Parathyroid adenoma (tissue), 2 donors: Measurements from ENCODE around the gene OR8B8.

Source experiments
- H2AFZ ChIP-seq: fragments of 300-600 bp; sonication (generic); one replicate; pipeline ENCODE4 v1.7.0; 2017; ENCODE audit warnings: antibody characterized with exemption, mild to moderate bottlenecking
- H3K27ac ChIP-seq: fragments of 300-600 bp; sonication (generic); one replicate; pipeline ENCODE4 v1.7.0; 2017
- H3K27me3 ChIP-seq: fragments of 300-600 bp; sonication (generic); one replicate; pipeline ENCODE4 v1.7.0; 2017; ENCODE audit warnings: low read length; ENCODE audit not compliant: control insufficient read depth, insufficient read depth
- H3K36me3 ChIP-seq: fragments of 300-600 bp; sonication (generic); one replicate; pipeline ENCODE4 v1.7.0; 2017; ENCODE audit warnings: low read length; ENCODE audit not compliant: control insufficient read depth, insufficient read depth
- H3K4me1 ChIP-seq: fragments of 300-600 bp; sonication (generic); one replicate; pipeline ENCODE4 v1.7.0; 2017; ENCODE audit warnings: control low read depth
- H3K4me2 ChIP-seq: fragments of 300-600 bp; sonication (generic); one replicate; pipeline ENCODE4 v1.7.0; 2017; ENCODE audit warnings: low read length
- H3K4me3 ChIP-seq: fragments of 300-600 bp; sonication (generic); one replicate; pipeline ENCODE4 v1.7.0; 2017; ENCODE audit warnings: low read depth, low read length
- H3K79me2 ChIP-seq: fragments of 300-600 bp; sonication (generic); one replicate; pipeline ENCODE4 v1.7.0; 2017; ENCODE audit warnings: control low read depth
- H3K9ac ChIP-seq: fragments of 300-600 bp; sonication (generic); one replicate; pipeline ENCODE4 v1.7.0; 2017; ENCODE audit warnings: mild to moderate bottlenecking
- H3K9me3 ChIP-seq: fragments of 300-600 bp; sonication (generic); one replicate; pipeline ENCODE4 v1.7.0; 2017; ENCODE audit warnings: low read length; ENCODE audit not compliant: control insufficient read depth
- TF ChIP-seq, protein P1 (sequence below): fragments of 300-600 bp; sonication (generic); IDR thresholded peaks from one replicate; pipeline ENCODE4 v1.7.0; 2017; ENCODE audit warnings: antibody characterized with exemption, mild to moderate bottlenecking
- donor health status: primary hyperparathyroidism.

OR8B8 gene, protein sequence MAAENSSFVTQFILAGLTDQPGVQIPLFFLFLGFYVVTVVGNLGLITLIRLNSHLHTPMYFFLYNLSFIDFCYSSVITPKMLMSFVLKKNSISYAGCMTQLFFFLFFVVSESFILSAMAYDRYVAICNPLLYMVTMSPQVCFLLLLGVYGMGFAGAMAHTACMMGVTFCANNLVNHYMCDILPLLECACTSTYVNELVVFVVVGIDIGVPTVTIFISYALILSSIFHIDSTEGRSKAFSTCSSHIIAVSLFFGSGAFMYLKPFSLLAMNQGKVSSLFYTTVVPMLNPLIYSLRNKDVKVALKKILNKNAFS

GRCh38 chr11:124445646-124446150 is at the start of gene OR8B8:
Gene OR8B8 (minus strand): TSS chr11:124445696. CDS start chr11:124441085, 4,611 bp downstream.
- H3K36me3 ChIP-seq: no peaks in the 10 kb centered on the region
- no peaks in the 10 kb centered on the region for H3K9me3 ChIP-seq
- TF ChIP-seq, protein P1, sequence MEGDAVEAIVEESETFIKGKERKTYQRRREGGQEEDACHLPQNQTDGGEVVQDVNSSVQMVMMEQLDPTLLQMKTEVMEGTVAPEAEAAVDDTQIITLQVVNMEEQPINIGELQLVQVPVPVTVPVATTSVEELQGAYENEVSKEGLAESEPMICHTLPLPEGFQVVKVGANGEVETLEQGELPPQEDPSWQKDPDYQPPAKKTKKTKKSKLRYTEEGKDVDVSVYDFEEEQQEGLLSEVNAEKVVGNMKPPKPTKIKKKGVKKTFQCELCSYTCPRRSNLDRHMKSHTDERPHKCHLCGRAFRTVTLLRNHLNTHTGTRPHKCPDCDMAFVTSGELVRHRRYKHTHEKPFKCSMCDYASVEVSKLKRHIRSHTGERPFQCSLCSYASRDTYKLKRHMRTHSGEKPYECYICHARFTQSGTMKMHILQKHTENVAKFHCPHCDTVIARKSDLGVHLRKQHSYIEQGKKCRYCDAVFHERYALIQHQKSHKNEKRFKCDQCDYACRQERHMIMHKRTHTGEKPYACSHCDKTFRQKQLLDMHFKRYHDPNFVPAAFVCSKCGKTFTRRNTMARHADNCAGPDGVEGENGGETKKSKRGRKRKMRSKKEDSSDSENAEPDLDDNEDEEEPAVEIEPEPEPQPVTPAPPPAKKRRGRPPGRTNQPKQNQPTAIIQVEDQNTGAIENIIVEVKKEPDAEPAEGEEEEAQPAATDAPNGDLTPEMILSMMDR: no peak
- no peaks in the 10 kb centered on the region for H3K27me3 ChIP-seq
- no peak within 1 kb of the TSS for H3K9ac ChIP-seq
- H3K4me3 ChIP-seq: no peak within 1 kb of the TSS
- no peak within 1 kb of the TSS for H3K27ac ChIP-seq
- no peak within 1 kb of the TSS for H3K4me2 ChIP-seq
- H3K79me2 ChIP-seq: no peaks in the 10 kb centered on the region
- no peaks in the 10 kb centered on the region for H3K4me1 ChIP-seq
- H2AFZ ChIP-seq: no peak within 1 kb of the TSS

DNA sequence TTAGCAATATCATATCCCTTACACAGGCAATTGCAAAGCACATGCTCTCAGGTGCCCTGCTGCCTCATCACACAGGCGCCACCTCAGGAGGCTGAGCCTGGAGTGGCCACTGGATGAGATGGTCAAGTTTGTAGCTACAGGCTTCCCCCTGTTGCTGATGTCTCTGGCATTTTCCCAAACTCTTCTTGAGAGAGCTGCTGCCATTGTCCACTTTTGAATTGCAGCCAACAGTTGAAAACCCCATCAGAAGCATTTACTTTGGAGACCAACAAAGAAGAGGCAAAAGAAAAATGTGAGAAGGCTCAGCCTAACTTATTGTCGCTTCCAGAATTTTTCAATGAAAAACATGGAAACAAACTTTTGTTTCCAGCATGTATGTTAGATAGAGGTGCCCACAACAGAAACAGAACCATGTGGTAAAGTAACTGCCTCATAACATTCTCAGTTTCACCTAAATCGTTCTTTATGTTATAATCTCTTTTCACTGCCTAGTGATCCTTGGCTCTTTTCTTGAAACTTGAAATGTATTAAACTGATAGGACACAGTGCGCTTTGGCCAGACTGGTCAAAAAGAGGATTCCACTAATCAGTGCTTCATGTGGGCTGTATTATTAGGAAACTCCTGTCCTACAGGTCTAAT is 47.6 kb upstream of the OR8B8 start:
- H3K79me2 ChIP-seq: no peaks in the 10 kb centered on the region
- H3K9me3 ChIP-seq: no peaks in the 10 kb centered on the region
- H3K27me3 ChIP-seq: no peaks in the 10 kb centered on the region
- H3K4me3 ChIP-seq: no peak overlapping the region
- H3K9ac ChIP-seq: no peak overlapping the region
- H2AFZ ChIP-seq: no peak overlapping the region
- H3K4me2 ChIP-seq: no peak overlapping the region
- TF ChIP-seq, protein P1: no peak
- H3K27ac ChIP-seq: no peak overlapping the region
- no peaks in the 10 kb centered on the region for H3K4me1 ChIP-seq
- H3K36me3 ChIP-seq: no peaks in the 10 kb centered on the region

- TF ChIP-seq, protein P1: no peak
Measured at GRCh38 chr11:124483422-124483821, 37.9 kb upstream of the OR8B8 start.

DNA sequence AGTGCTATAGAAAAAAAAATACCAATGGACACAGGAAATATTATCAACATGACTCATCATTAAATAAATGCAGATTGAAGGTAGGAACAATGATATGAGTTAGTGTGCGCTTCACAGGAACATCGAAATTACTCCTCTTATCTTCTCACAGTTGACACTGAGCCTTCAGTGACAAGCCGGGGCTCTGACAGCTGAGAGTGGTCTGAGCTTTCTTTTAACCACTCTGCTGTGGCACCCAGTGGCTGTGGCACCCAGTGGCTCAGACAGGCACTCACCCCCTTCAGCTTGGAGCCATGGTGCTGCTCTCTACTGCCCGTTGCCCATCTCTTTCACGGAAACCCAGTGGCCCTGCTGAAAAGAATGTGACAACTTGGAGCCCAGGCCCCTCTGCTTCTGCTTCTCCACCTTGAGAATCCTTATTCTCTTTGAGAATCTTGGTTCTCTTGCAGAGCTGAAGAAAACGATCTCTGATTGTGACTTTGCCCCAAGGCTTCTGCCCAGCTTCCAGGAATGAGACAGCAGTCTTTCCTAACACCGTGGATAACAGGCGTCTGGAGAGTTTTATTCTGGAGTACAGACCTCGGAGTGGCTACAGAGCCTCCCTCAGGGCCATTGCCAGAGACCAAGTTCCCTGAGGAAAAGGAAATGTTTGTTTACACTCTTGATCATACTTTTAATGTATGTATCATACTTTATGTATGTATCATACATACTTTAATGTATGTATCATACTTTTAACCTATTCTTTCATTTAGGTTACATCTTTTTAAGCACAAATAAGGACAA is 37.1 kb upstream of the OR8B8 start:
- Histone ChIP-seq H3K4me2 (no peak overlapping the region), H2AFZ (no peak overlapping the region), H3K4me3 (no peak overlapping the region), H3K27me3 (no peaks in the 10 kb centered on the region), H3K36me3 (no peaks in the 10 kb centered on the region), H3K27ac (no peak overlapping the region), H3K9ac (no peak overlapping the region), H3K9me3 (no peaks in the 10 kb centered on the region), H3K79me2 (no peaks in the 10 kb centered on the region), H3K4me1 (no peaks in the 10 kb centered on the region)
- TF ChIP-seq, protein P1: no peak

More at GRCh38 chr11:124483422-124483821, 37.9 kb upstream of the OR8B8 start:
- Histone ChIP-seq H3K27ac (no peak overlapping the region), H3K4me2 (no peak overlapping the region), H3K9me3 (no peaks in the 10 kb centered on the region), H3K9ac (no peak overlapping the region), H3K4me3 (no peak overlapping the region), H3K36me3 (no peaks in the 10 kb centered on the region), H3K4me1 (no peaks in the 10 kb centered on the region), H2AFZ (no peak overlapping the region), H3K27me3 (no peaks in the 10 kb centered on the region), H3K79me2 (no peaks in the 10 kb centered on the region)
